ENCODE data around the gene COL5A1.

GRCh38 chr9:134887686-134888602 is 246.3 kb downstream of the COL5A1 start:
- TF ChIP-seq CTCF (conservative IDR thresholded peaks at IDR 0.05; ENCODE audit: low read depth in 2 of 2), result no peak
- TF ChIP-seq, protein P1, sequence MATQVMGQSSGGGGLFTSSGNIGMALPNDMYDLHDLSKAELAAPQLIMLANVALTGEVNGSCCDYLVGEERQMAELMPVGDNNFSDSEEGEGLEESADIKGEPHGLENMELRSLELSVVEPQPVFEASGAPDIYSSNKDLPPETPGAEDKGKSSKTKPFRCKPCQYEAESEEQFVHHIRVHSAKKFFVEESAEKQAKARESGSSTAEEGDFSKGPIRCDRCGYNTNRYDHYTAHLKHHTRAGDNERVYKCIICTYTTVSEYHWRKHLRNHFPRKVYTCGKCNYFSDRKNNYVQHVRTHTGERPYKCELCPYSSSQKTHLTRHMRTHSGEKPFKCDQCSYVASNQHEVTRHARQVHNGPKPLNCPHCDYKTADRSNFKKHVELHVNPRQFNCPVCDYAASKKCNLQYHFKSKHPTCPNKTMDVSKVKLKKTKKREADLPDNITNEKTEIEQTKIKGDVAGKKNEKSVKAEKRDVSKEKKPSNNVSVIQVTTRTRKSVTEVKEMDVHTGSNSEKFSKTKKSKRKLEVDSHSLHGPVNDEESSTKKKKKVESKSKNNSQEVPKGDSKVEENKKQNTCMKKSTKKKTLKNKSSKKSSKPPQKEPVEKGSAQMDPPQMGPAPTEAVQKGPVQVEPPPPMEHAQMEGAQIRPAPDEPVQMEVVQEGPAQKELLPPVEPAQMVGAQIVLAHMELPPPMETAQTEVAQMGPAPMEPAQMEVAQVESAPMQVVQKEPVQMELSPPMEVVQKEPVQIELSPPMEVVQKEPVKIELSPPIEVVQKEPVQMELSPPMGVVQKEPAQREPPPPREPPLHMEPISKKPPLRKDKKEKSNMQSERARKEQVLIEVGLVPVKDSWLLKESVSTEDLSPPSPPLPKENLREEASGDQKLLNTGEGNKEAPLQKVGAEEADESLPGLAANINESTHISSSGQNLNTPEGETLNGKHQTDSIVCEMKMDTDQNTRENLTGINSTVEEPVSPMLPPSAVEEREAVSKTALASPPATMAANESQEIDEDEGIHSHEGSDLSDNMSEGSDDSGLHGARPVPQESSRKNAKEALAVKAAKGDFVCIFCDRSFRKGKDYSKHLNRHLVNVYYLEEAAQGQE (IDR thresholded peaks at IDR 0.05; ENCODE audit: unreplicated experiment), result no peak
- no peak for TF ChIP-seq EZH2phosphoT487 (IDR thresholded peaks at IDR 0.05; ENCODE audit: unreplicated experiment)
- no peak for TF ChIP-seq POLR2AphosphoS5 (IDR thresholded peaks at IDR 0.05; ENCODE audit: low read depth)
- no peak for TF ChIP-seq EZH2 (IDR thresholded peaks at IDR 0.05; ENCODE audit: low read depth, unreplicated experiment)
- no peak for TF ChIP-seq JUNB (IDR thresholded peaks at IDR 0.05; ENCODE audit: unreplicated experiment)
- TF ChIP-seq CREB1 (CRISPR knock-in tag; IDR thresholded peaks at IDR 0.05; ENCODE audit: low read depth), result no peak
- TF ChIP-seq ZNF331 (CRISPR knock-in tag; IDR thresholded peaks at IDR 0.05; ENCODE audit: low read depth), result no peak
- TF ChIP-seq, protein P2, sequence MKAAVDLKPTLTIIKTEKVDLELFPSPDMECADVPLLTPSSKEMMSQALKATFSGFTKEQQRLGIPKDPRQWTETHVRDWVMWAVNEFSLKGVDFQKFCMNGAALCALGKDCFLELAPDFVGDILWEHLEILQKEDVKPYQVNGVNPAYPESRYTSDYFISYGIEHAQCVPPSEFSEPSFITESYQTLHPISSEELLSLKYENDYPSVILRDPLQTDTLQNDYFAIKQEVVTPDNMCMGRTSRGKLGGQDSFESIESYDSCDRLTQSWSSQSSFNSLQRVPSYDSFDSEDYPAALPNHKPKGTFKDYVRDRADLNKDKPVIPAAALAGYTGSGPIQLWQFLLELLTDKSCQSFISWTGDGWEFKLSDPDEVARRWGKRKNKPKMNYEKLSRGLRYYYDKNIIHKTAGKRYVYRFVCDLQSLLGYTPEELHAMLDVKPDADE (IDR thresholded peaks at IDR 0.05), result no peak
- no peak for TF ChIP-seq ZNF462 (CRISPR knock-in tag; IDR thresholded peaks at IDR 0.05)
- no peak for TF ChIP-seq NANOG (IDR thresholded peaks at IDR 0.05; ENCODE audit: borderline replicate concordance)
- TF ChIP-seq ZNF114 (CRISPR knock-in tag; IDR thresholded peaks at IDR 0.05), result no peak
- TF ChIP-seq STAT1 (IDR thresholded peaks at IDR 0.05; ENCODE audit: unreplicated experiment), result no peak

Data from GM23338 (cell line).